ENCODE data around the gene LAG3.

LAG3 gene

DNA sequence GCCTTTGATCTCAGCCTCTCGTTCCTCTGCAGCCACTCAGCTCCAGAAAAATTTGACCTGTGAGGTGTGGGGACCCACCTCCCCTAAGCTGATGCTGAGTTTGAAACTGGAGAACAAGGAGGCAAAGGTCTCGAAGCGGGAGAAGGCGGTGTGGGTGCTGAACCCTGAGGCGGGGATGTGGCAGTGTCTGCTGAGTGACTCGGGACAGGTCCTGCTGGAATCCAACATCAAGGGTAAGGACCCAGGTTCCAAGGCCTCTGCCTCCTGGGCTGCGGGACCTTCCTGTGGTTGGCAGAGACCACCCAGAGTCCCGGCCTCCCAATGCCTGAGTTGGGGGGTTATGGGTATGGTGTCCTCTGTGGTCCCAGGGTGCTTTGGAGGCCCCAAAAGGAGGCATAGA, 44.8 kb downstream of the LAG3 start:
- no peak for DNase-seq (ENCODE audit: low read depth)
- TF ChIP-seq CTCF (IDR thresholded peaks at IDR 0.05; ENCODE audit: insufficient read depth, low read depth, low read length, missing control alignments), result no peak

DNA sequence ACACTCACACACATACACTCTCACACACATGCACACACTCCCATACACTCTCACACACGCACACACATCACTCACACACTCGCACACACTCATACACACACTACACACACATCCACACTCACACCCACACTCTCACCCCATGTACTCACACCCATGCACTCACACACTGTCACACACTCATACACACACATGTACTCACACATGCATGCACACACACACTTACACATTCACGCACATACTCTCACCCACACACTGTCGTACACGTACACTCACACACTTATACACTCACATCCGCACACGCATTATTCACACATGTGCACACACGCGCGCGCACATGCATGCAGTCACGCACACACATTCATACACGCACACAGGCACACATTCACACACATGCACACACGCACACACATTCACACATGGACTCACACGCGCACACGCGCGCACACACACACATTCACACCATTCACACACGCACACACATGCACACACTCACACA, 45.4 kb downstream of the LAG3 start:
- no peak overlapping the region for H3K4me3 ChIP-seq (ENCODE audit: low read depth, low read length)
- no peak for TF ChIP-seq CTCF (IDR thresholded peaks at IDR 0.05; ENCODE audit: insufficient read depth, low read depth, low read length, missing control alignments)
- DNase-seq (ENCODE audit: low read depth), result no peak

More for the DNA sequence above, 44.8 kb downstream of the LAG3 start:
- no peak overlapping the region for H3K4me3 ChIP-seq (ENCODE audit: low read depth, low read length)

GRCh38 chr12:6818222-6818621, 45.9 kb downstream of the LAG3 start:
- DNase-seq (ENCODE audit: low read depth), result no peak
- H3K4me3 ChIP-seq (ENCODE audit: low read depth, low read length), result no peak overlapping the region
- TF ChIP-seq CTCF (IDR thresholded peaks at IDR 0.05; ENCODE audit: insufficient read depth, low read depth, low read length, missing control alignments), result no peak

GRCh38 chr12:6818645-6819044, 46.3 kb downstream of the LAG3 start:
- DNase-seq (ENCODE audit: low read depth), result no peak
- no peak overlapping the region for H3K4me3 ChIP-seq (ENCODE audit: low read depth, low read length)
- no peak for TF ChIP-seq CTCF (IDR thresholded peaks at IDR 0.05; ENCODE audit: insufficient read depth, low read depth, low read length, missing control alignments)

- no peak for DNase-seq (ENCODE audit: low read depth)
- H3K4me3 ChIP-seq (ENCODE audit: low read depth, low read length), result no peak overlapping the region
- TF ChIP-seq CTCF (IDR thresholded peaks at IDR 0.05; ENCODE audit: insufficient read depth, low read depth, low read length, missing control alignments), result no peak
Observed at GRCh38 chr12:6819106-6820030, 47.0 kb downstream of the LAG3 start.

- no peak for DNase-seq (ENCODE audit: low read depth)
- H3K4me3 ChIP-seq (ENCODE audit: low read depth, low read length), result no peak overlapping the region
- TF ChIP-seq CTCF (IDR thresholded peaks at IDR 0.05; ENCODE audit: insufficient read depth, low read depth, low read length, missing control alignments), result no peak
Observed at GRCh38 chr12:6820166-6820565, 47.8 kb downstream of the LAG3 start.

Data from GM12865 (cell line).